Epidermal melanocyte (primary cell): Measurements from ENCODE around the gene ARID1B.

Source experiments
- DNase-seq: peaks from one replicate; pipeline ENCODE4 v3.0.0; 2011; ENCODE audit warnings: low spot score; ENCODE audit not compliant: insufficient read length

Gene ARID1B

DNA sequence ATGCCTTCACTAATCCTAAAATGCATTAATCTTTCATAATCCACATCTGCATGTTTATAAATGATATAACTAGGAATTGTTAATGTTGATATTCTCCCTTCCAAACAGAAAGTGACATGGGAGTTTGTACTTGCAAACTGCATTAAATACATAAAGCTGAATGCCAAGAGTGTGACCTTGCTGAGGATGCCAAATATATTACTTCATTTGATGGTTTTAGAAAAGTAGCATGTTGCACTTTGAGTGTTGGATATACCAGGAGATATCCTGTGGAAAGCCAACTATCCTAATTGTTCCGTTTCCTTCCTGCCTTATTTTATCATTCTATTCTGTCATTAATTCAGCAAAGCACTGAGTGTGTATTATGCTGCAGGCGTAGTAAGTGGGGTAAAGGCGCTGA, 316.4 kb downstream of the ARID1B start:
- no peak for DNase-seq

DNA sequence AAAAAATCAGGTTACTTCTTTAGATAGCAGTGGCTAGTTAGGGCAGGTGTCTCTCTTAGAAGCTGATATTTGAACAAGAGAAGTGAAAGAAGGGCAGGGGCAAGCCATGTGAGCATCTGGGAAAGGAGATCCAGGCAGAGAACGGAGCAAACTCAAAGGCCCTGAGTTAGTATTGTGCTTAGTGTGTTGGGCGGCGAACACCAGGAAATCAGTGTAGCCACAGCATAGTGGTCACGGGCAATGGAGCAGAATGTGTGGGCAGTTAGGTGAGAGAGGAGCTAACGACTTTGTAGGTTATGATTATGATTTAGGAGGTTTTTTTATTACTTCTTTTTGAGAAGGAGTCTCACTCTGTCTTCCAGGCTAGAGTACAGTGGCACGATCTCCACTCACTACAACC, 316.9 kb downstream of the ARID1B start:
- DNase-seq, result no peak

GRCh38 chr6:157095084-157095483, 317.9 kb downstream of the ARID1B start:
- DNase-seq, result no peak

- no peak for DNase-seq
These were observed 318.4 kb downstream of the ARID1B start for GRCh38 chr6:157095569-157095968.

GRCh38 chr6:157096105-157096504, 318.9 kb downstream of the ARID1B start:
- DNase-seq, result no peak

- no peak for DNase-seq
These were observed 319.3 kb downstream of the ARID1B start for GRCh38 chr6:157096522-157096921.

GRCh38 chr6:157097255-157097955, 320.2 kb downstream of the ARID1B start:
- DNase-seq, result no peak

DNA sequence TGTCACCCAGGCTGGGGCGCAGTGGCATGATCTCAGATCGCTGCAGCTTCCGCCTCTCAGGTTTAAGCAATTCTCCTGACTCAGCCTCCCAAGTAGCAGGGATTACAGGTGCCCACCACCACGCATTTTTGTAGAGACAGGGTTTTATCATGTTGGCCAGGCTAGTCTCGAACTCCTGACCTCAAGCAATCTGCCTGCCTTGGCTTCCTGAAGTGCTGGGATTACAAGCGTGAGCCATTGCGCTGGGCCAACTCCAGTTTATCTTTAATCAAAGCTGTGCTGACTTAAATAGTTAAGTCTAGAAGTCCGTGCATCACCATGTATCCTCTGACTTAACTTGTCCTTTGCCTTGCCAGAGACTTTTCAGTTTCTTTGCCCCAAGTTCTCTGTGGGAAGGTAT, 321.8 kb downstream of the ARID1B start:
- no peak for DNase-seq

- no peak for DNase-seq
These were observed 322.9 kb downstream of the ARID1B start for GRCh38 chr6:157099912-157100593.

DNA sequence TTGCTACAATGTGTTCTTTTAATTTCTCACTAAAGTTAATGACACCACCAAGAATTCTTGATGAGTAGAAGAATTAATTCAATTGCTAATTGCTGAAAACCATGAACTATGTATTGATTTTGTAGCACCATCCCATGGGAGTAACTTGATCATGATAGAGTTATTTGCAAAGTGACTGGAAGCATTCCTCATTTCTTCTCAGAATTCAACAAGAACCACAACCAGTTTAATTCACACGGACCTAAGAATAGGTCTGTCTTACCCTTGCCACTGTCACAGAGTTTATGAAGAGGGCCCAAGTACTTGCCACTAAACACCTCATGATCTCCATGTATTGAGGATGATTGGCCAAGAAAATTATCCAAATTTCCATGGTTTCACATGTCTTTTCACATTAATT, 324.0 kb downstream of the ARID1B start:
- DNase-seq, result no peak

DNA sequence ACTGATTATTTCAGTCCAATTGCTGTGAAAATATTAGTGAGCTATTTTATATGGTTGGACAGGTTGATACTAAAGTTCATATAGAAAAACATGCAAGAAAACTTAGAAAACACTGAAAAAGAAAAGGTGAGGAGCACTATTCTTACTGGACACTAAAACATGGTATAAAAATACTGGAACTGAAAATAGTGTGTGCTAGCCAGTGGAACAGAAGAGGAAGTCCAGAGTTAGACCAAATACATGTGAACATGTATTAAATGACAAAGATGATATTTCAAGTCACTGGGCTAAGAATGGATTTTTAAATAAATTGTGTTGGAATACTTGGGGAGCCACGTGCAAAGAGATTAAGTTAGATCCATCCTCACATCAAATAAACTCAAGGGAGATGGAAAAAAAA, 327.6 kb downstream of the ARID1B start:
- no peak for DNase-seq

DNA sequence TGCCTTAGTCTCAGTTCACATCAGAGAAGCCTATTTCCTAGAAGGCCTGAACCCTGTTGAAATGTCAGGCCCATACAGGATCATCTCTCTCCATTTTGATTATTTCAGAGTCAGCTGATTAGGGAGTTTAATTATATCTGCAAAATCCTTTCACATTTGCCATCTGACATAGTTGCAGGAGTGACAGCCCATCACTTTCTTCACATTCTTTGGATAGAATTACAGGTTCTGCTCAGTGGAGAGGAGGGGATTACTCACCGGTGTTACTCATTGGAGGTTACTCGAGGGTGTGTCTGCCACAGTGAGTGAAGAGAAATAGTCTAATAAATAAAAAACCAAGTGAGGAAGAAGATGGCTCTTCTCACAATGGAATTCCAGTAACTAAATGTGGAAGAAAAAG, 329.3 kb downstream of the ARID1B start:
- DNase-seq, result no peak

DNA sequence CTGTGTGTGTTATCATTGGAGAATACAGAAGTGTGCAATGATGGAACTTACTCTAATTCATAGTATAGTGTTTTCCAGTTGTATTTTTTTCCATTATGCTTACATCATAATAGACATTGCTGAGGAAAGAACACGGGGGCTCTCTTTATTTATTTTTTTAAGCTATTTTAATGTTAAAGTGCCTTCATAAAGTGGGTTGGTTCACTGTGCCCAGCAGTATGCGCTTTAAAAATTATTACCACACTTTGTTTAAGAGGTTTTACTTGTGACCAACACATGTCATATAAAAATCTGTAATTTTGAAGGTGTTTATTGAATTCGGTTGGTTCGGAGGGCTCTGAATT, 330.4 kb downstream of the ARID1B start:
- no peak for DNase-seq

DNA sequence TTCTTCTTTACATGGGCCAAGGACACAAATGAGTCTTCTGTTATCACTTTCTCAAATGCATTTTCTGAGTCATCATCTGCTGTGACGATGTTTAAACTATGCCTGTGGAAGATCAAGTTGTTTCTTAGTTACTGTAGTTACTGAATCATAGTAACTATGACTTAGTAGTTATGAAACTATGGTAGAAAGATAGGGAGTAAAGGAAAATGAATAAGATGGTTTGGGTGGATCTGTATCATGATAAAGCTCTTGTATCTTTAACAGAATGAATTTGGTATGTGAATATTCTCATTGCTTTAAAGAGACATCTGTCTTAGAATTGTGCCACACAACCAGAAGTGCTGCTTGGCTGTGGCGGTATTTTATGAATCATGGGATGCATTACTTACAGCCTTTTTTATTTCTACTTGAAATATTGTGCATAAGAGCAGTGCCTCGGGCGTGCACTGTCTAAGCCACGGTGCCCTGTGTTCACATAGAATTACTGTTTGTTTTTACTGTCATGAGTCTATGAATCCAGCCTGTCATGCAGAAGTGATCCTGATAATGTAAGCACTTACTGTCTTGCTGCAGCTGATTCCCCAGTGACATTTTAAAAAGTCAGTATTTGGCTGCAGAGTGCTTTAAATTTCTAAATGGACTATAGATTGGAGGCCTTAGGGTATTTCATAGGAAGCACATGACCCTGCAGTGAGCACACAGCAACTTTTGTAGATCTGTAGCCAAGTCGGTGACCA, 330.9 kb downstream of the ARID1B start:
- DNase-seq, result peak; percentile 75

DNA sequence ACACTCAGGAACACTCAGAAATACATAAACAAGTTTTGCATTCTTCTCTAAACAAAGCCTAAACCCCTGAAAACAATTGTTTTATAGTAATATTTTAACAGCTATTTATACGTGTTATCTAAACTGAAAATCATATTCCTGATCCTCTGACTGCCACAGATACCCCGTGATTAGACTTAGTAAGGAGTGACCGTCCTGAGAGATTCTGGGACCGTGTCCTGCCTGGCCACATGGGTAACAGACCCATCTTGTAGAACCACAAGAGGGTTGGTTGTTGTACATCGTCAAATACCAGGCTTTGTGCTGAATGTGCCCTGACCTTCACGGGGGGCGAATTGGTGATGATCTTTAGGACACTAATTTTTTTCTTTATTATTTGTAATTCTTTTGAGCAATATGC, 331.7 kb downstream of the ARID1B start:
- DNase-seq, result no peak

- DNase-seq, result no peak
These were observed 333.4 kb downstream of the ARID1B start for GRCh38 chr6:157110607-157111006.

- DNase-seq, result no peak
These were observed 336.2 kb downstream of the ARID1B start for GRCh38 chr6:157113389-157113788.

- no peak for DNase-seq
These were observed 339.2 kb downstream of the ARID1B start for GRCh38 chr6:157116426-157116825.

- no peak for DNase-seq
These were observed 340.4 kb downstream of the ARID1B start for GRCh38 chr6:157117431-157118095.

GRCh38 chr6:157119502-157120027, 342.4 kb downstream of the ARID1B start:
- DNase-seq, result no peak

DNA sequence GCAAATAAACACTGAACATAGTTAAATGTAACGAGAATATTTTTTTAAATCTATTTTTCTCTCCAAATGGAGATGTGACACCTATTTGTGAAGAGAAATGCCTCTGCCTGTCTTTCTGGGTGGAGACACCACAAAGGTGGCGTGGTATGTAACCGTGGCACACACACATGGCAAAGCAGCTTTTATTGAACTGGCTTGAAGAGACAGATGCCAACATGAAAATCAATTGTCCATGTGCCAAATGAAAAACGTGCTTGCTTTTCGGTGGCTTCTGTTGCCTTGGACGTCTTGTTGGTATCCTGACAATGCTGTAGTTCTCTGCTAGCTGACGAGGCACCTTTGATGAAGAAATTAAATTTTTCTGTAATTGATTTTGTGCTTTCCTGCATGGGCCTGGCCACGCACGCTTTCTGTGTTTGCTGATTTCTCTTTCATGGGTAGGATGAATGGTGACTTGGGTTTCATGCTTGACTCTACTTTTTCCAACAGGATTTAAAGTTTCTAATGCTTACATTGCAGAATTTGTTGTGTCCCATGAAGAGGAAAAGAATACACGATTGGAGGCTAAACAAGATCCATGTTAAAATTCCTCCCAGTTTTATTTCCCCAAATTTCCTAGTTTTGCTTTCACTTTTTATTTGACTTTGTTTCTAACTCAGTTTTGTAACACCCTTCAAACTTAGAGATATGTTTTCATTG, 343.5 kb downstream of the ARID1B start:
- DNase-seq, result no peak
